GM12878 (cell line): ENCODE data around the gene C16orf46. TPM values are rescaled to one million over a fixed set of nuclear protein-coding genes. Genes with fewer than 3 reads are reported as not detected.

ENCODE experiments used
- ATAC-seq: fragments of 200-7000 bp; cut with Tn5 transposase; 3 replicates; pipeline ENCODE4 v1.9.1; 2020; ENCODE audit warnings: mild to moderate bottlenecking, moderate library complexity
- BruUV-seq: library from RNA; stranded (reverse); fragments of 400-500 nt; replicated peaks from 2 replicates; lab custom pipeline; 2021; lab: Mats Ljungman, UMichigan
- CTCF ChIA-PET: fragments of 300-600 bp; sonication (Branson Sonifier 250); formaldehyde crosslinking; extraction: SDS; loops from one replicate; lab custom pipeline; 2021; ENCODE audit warnings: inconsistent platforms; lab: Yijun Ruan, JAX
- POLR2A ChIA-PET: fragments of 350-600 bp; formaldehyde crosslinking; extraction: SDS; loops from one replicate; lab custom pipeline; 2021; ENCODE audit warnings: inconsistent platforms; lab: Charles Lee
- RAD21 ChIA-PET: fragments of 300-600 bp; sonication (Branson Sonifier 250); formaldehyde crosslinking; loops from one replicate; lab custom pipeline; 2023; ENCODE audit warnings: antibody characterized with exemption; ENCODE audit not compliant: unreplicated experiment; lab: Charles Lee
- SMC1A ChIA-PET: fragments of 300-600 bp; sonication (Branson Sonifier 250); formaldehyde crosslinking; loops from one replicate; lab custom pipeline; 2023; ENCODE audit not compliant: unreplicated experiment, uncharacterized antibody; lab: Charles Lee
- DNase-seq: peaks from one replicate; pipeline ENCODE4 v3.0.0-alpha.2; 2011; ENCODE audit warnings: low read depth, low spot score
- FAIRE-seq: peaks from 3 replicates; lab custom pipeline; 2011; peaks lifted over from hg19 to GRCh38; lab: Jason Lieb, UNC
- H2AFZ ChIP-seq: 2 replicates; pipeline ENCODE4 v1.6.0; 2011; ENCODE audit warnings: low read depth, low read length, control low read depth; ENCODE audit not compliant: control insufficient read depth
- H3K27ac ChIP-seq: 2 replicates; pipeline ENCODE4 v1.5.1; 2011; ENCODE audit warnings: control low read depth; ENCODE audit not compliant: control insufficient read depth, insufficient read depth
- H3K27me3 ChIP-seq, 2 experiments: replicated peaks in 1 of 2; 2 replicates each; pipeline versions ENCODE4 v1.6.0 to v1.6.1; 2011; ENCODE audit warnings: low read length in 1 of 2; ENCODE audit not compliant: control insufficient read depth in 2 of 2, insufficient read depth in 2 of 2
- H3K36me3 ChIP-seq, 2 experiments: 2 replicates each; pipeline ENCODE4 v1.5.1; 2011; ENCODE audit warnings: low read length in 1 of 2; ENCODE audit not compliant: control insufficient read depth in 2 of 2, insufficient read depth in 2 of 2
- H3K4me1 ChIP-seq: 2 replicates; pipeline ENCODE4 v1.6.1; 2011; ENCODE audit warnings: mild to moderate bottlenecking, low read length, moderate library complexity, mixed read lengths; ENCODE audit not compliant: control insufficient read depth, insufficient read depth
- H3K4me2 ChIP-seq: 2 replicates; pipeline ENCODE4 v1.6.0; 2011; ENCODE audit warnings: control low read depth; ENCODE audit not compliant: control insufficient read depth, insufficient read depth
- H3K4me3 ChIP-seq: fragments of 200-600 bp; sonication (generic); 2 replicates; pipeline ENCODE4 v1.5.1; 2016
- H3K79me2 ChIP-seq: 2 replicates; pipeline ENCODE4 v1.6.0; 2011; ENCODE audit warnings: low read length; ENCODE audit not compliant: control insufficient read depth, insufficient read depth
- H3K9ac ChIP-seq: 2 replicates; pipeline ENCODE4 v1.8.0; 2011; ENCODE audit warnings: low read length, control low read depth, mixed read lengths; ENCODE audit not compliant: control insufficient read depth, insufficient read depth
- H3K9me3 ChIP-seq: replicated peaks from 3 replicates; pipeline ENCODE4 v1.5.1; 2011; ENCODE audit warnings: mild to moderate bottlenecking, low read length; ENCODE audit not compliant: control insufficient read depth, insufficient read depth
- H4K20me1 ChIP-seq: 2 replicates; pipeline ENCODE4 v1.6.0; 2011; ENCODE audit not compliant: control insufficient read depth, insufficient read depth
- BHLHE40 ChIP-seq, 2 experiments: fragments of 450-650 bp in 1 of 2; IDR thresholded peaks; 2 replicates each; pipeline ENCODE4 v1.6.1; 2011 to 2017; ENCODE audit warnings: low read depth in 2 of 2, borderline replicate concordance in 1 of 2, improper control_type of control experiment in 1 of 2, low read length in 1 of 2, mild to moderate bottlenecking in 1 of 2
- CEBPB ChIP-seq, 2 experiments: fragments of 150-350 bp in 1 of 2; IDR thresholded peaks; 2 replicates each; pipeline ENCODE4 v1.6.1; 2012 to 2014; ENCODE audit warnings: low read depth in 2 of 2, low read length in 2 of 2, borderline replicate concordance in 1 of 2, inconsistent platforms in 1 of 2
- CREM ChIP-seq: IDR thresholded peaks from 2 replicates; pipeline ENCODE4 v1.6.1; 2014; ENCODE audit warnings: antibody characterized with exemption, low read depth
- DPF2 ChIP-seq: fragments of 450-650 bp; IDR thresholded peaks from 2 replicates; pipeline ENCODE4 v1.6.1; 2017; ENCODE audit warnings: mild to moderate bottlenecking
- E4F1 ChIP-seq: fragments of 450-650 bp; IDR thresholded peaks from 2 replicates; pipeline ENCODE4 v1.6.1; 2018; ENCODE audit warnings: borderline replicate concordance, mild to moderate bottlenecking; ENCODE audit not compliant: partially characterized antibody
- GABPA ChIP-seq: IDR thresholded peaks from 2 replicates; pipeline ENCODE4 v1.6.1; 2014; ENCODE audit warnings: antibody characterized with exemption, low read depth, mild to moderate bottlenecking, inconsistent platforms
- HDGF ChIP-seq: fragments of 450-650 bp; IDR thresholded peaks from 2 replicates; pipeline ENCODE4 v1.6.1; 2016; ENCODE audit warnings: antibody characterized with exemption
- HSF1 ChIP-seq: fragments of 150-350 bp; IDR thresholded peaks from 2 replicates; pipeline ENCODE4 v1.6.1; 2014; ENCODE audit warnings: mild to moderate bottlenecking, low read depth, low read length
- MEF2B ChIP-seq: fragments of 450-650 bp; IDR thresholded peaks from 2 replicates; pipeline ENCODE4 v1.6.1; 2018; ENCODE audit warnings: mild to moderate bottlenecking, moderate library complexity; ENCODE audit not compliant: partially characterized antibody, poor library complexity, severe bottlenecking
- NR2C1 ChIP-seq: fragments of 450-650 bp; IDR thresholded peaks from 2 replicates; pipeline ENCODE4 v1.6.1; 2017; ENCODE audit warnings: antibody characterized with exemption, mild to moderate bottlenecking, moderate library complexity
- NR2C2 ChIP-seq: IDR thresholded peaks from 2 replicates; pipeline ENCODE4 v1.6.1; 2011; ENCODE audit warnings: borderline replicate concordance, low read depth; ENCODE audit not compliant: control insufficient read depth, insufficient read length
- PML ChIP-seq: IDR thresholded peaks from 2 replicates; pipeline ENCODE4 v1.6.1; 2012; ENCODE audit warnings: low read length, inconsistent platforms
- POLR2AphosphoS5 ChIP-seq: IDR thresholded peaks from 2 replicates; pipeline ENCODE4 v1.6.1; 2011; ENCODE audit warnings: mild to moderate bottlenecking, low read length, inconsistent platforms
- POU2F2 ChIP-seq: IDR thresholded peaks from 3 replicates; pipeline ENCODE4 v1.6.1; 2011; ENCODE audit warnings: low read depth, mild to moderate bottlenecking, low read length, borderline replicate concordance
- SMC3 ChIP-seq: IDR thresholded peaks from 2 replicates; pipeline ENCODE4 v1.6.1; 2011; ENCODE audit warnings: low read length, improper control_type of control experiment, borderline replicate concordance
- TCF7 ChIP-seq: IDR thresholded peaks from 2 replicates; pipeline ENCODE4 v1.6.1; 2014; ENCODE audit warnings: antibody characterized with exemption, borderline replicate concordance
- ZBTB11 ChIP-seq: fragments of 450-650 bp; formaldehyde crosslinking; IDR thresholded peaks from 2 replicates; pipeline ENCODE4 v1.5.0; 2022; ENCODE audit warnings: mild to moderate bottlenecking, missing genetic modification characterization
- ZNF217 ChIP-seq: fragments of 450-650 bp; IDR thresholded peaks from 2 replicates; pipeline ENCODE4 v1.6.1; 2017; ENCODE audit warnings: antibody characterized with exemption, mild to moderate bottlenecking
- ZNF384 ChIP-seq: IDR thresholded peaks from 2 replicates; pipeline ENCODE4 v1.6.1; 2012; ENCODE audit warnings: low read depth, mild to moderate bottlenecking, low read length, improper control_type of control experiment, borderline replicate concordance
- WGBS: methylation state at CpG from one replicate; pipeline ENCODE4 v1.1.6; 2016; ENCODE audit warnings: low lambda C conversion rate; ENCODE audit not compliant: insufficient replicate concordance, insufficient coverage; ENCODE audit errors: missing lambda C conversion rate; 5-methylcytosine and 5-hydroxymethylcytosine counted together
- in situ Hi-C: fragments of 300-500 bp; cut with MboI; formaldehyde crosslinking; loops from 9 replicates; pipeline ENCODE4 v1.14.3; 2018; ENCODE audit warnings: mixed read lengths
- intact Hi-C: fragments of 100-400 bp; cut with micrococcal nuclease; formaldehyde crosslinking; loops from one replicate; pipeline ENCODE4 v1.14.2; 2022; ENCODE audit not compliant: unreplicated experiment
- polyA plus RNA-seq, 11 experiments: library from polyadenylated mRNA; depleted of rRNA in 4 of 11; unstranded in 6 of 11; stranded (reverse) in 5 of 11; fragments of >200 nt; fragmentation: Nextera tagmentation in 4 of 11; fragmentation: Illumina TruSeq in 1 of 11; extraction: Ambion mirVana in 4 of 11; extraction: Trizol in 1 of 11; gene quantifications; 1 replicate in 1 of 11; 2 replicates in 10 of 11; pipeline versions ENCODE4 v1.2.1 to v1.2.3, GENCODE V29; 2011 to 2016; ENCODE audit warnings: inconsistent platforms in 2 of 11, missing spikeins in 2 of 11, low read depth in 1 of 11
- total RNA-seq, 4 experiments: library from RNA; depleted of rRNA in 3 of 4; stranded (reverse); fragments of >200 nt in 3 of 4; fragmentation: Illumina TruSeq in 1 of 4; extraction: Trizol in 1 of 4; gene quantifications; 2 replicates each; pipeline versions ENCODE4 v1.2.1 to v1.2.3, GENCODE V29; 2013 to 2021

The C16orf46 gene
- total and polyA plus RNA-seq, 10 of the 15 experiments (the other 5 are each of a cell fraction or from before 2014, with no cell fraction given): 0.04 to 0.46 (median 0.14) TPM; not detected in 6

- H3K4me1 ChIP-seq: peaks cover 4% of the 10 kb centered on the region
- ChIA-PET POLR2A (no interaction called here), SMC1A (no interaction called here), CTCF (no interaction called here), RAD21 (no interaction called here)
- in situ Hi-C loops (no loop called here), intact Hi-C loops (no loop called here)
- H3K27me3 ChIP-seq: no peaks in the 10 kb centered on the region
- H3K36me3 ChIP-seq: no peaks in the 10 kb centered on the region; a peak in 1 of 4 replicates
- 91% methylated on average over 4 of the region's 4 CpGs for WGBS
- H3K4me3 ChIP-seq: no peak overlapping the region
- DNase-seq (no peak), ATAC-seq (no peak), FAIRE-seq (no peak)
- no peak overlapping the region for H3K4me2 ChIP-seq
- no peaks in the 10 kb centered on the region for H3K79me2 ChIP-seq
- TF ChIP-seq POLR2AphosphoS5 (no peak), POU2F2 (no peak), HDGF (no peak), TCF7 (no peak), DPF2 (no peak), CREM (no peak), NR2C2 (no peak), CEBPB (IDR thresholded peaks at IDR 0.05; ENCODE audit: borderline replicate concordance in 1 of 2, low read depth in 2 of 2, low read length in 2 of 2) (no peak), SMC3 (no peak), NR2C1 (no peak), BHLHE40 (IDR thresholded peaks at IDR 0.05; ENCODE audit: borderline replicate concordance in 1 of 2, low read depth in 2 of 2, low read length in 1 of 2) (no peak), MEF2B (no peak), E4F1 (no peak), HSF1 (no peak), GABPA (no peak), ZNF217 (no peak), ZNF384 (no peak), ZBTB11 (CRISPR knock-in tag) (no peak), PML (no peak)
- BruUV-seq: no TSS peak
- no peak overlapping the region for H2AFZ ChIP-seq
- H3K9ac ChIP-seq: no peak overlapping the region
- no peak overlapping the region for H3K27ac ChIP-seq
- H3K9me3 ChIP-seq: no peaks in the 10 kb centered on the region
- no peaks in the 10 kb centered on the region for H4K20me1 ChIP-seq
Measured at GRCh38 chr16:81081014-81081413, 4.0 kb upstream of the C16orf46 start.
